ENCODE measurements around the gene NIPAL1.

The NIPAL1 gene

DNA sequence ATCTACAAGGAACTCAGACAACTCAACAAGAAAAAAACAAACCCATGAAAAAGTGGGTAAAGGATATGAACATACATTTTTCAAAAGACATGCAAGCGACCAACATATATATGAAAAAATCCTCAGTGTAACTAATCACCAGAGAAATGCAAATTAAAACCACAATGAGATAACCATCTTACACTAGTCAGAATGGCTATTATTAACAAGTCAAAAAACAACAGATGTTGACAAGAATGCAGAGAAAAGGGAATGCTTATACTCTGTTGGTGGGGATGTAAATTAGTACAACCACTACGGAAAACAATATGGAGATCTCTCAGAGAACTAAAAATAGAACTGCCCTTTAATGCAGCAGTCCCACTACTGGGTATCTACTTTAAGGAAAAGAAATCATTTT lies 12.1 kb downstream of the NIPAL1 start:
- DNase-seq: no peak

DNA sequence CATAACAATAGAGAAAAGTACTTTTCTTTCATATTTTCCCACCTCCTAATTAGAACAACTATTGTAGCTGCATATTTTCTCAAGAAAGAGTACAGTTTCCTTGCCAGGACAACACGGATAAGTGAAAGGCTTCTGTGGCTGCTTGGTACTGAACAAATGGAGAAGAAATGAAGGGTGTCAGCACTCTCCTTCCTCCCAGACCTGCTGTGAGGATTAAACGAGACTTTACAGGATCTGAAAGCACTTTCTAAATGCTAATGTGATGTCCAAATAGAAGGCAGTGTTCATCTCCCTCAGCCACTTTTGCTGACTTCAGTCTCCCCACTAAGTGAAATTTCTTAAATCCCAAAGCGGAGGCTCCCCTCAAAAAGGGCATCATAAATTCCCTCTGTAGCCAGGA lies 13.9 kb downstream of the NIPAL1 start:
- no peak for DNase-seq

DNA sequence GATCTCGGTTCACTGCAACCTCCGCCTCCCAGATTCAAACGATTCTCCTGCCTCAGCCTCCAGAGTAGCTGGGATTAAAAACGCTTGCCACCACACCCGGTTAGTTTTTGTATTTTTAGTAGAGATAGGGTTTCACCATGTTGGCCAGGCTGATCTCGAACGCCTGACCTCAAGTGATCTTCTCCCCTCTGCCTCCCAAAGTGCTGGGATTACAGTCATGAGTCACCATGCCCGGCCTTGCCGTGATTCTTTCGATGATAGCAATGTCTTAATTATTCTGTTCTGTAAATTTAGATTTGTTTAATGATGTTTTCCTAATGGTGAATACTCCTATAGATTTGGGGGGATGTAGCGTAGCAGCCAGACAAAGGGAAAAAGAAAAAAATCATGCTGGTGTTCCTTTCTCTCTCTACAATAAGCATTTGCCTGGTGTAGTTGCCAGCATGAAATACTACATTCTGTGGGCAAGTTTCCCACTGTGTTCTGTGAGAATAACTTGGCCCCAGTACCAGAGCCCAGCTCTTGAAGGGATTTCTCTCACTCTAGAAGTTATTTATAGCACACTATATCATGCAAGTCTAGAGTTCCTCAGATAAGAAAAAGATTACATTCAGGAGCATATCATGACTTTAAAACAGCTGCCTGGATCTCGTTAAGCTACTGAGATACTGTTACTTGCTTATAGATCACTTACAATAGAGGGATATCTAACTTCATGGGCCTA lies 15.4 kb downstream of the NIPAL1 start:
- no peak for DNase-seq

DNA sequence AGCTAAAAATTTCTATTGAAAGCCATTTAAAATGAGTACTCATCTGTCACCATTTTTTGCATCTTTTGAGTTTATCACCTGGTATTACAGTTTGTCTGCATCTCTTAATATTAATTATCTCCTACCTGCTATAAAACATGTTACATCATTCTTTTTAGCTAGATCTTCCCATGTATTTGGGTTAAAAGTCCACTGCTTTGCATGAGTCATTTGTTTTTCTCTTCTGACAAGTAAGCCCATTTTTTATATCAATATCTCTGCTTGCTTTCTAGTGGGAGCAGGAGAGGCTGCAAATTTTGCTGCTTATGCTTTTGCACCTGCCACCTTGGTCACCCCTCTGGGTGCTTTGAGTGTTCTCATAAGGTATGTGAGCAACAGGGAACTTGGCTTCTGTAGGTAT lies 16.1 kb downstream of the NIPAL1 start:
- DNase-seq: no peak

DNA sequence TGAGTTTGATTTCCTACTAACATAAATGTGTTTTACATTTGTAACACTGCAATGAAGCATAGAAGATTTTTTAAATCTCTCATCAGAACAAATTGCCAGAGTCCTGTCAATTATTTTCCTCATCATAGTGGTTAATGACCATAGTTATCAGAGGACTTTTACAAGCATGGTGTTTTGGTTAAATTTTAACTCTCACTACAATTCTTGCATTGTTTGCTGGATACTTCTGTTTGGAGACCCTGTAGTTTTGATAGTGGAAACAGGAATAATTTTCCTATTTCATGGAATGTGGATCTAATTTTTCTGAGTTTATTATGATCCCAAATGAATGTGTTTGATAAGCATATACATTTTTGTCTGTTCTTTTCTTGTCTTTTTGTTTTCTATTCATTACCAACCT lies 16.8 kb downstream of the NIPAL1 start:
- DNase-seq: no peak

DNA sequence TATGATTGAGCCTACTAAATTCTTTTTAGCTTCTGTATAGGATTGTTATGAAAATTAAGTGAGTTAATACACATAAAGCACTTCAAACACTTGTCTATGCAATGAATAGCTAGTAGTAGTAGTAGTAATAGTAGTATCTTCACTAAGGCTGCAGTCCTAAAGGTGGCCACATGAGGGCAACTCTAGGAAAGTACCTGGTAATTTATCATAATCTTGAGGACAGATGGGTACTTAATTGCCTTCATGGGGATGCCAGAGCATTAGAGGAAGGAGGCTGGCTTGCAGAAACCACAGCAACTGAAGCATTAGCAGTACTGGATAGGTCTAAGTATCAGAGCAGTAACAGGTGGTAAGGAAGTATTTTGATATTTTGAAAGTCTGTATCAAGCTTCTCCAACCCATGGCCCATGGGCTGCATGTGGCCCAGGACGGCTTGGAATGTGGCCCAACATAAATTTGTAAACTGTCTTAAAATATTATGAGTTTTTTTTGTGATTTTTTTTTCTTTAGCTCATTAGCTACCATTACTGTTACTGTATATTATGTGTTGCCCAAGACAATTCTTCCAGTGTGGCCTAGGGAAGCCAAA lies 17.3 kb downstream of the NIPAL1 start:
- no peak for DNase-seq

DNA sequence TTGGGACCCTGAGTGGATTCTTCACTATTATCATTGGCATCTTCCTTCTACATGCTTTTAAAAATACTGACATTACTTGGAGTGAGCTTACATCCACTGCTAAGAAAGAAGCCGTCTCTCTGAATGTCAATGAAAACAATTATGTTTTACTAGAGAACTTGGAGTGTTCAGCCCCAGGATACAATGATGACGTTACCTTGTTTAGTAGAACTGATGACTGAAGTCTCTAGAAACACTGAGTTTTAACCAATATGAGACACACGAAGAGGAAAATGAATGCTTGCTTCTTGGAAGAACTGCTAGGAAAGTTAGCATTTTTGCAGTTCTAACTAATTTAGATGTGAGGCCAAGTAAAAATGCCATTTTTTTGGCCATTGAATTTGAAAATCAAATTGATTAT lies 19.4 kb downstream of the NIPAL1 start:
- no peak for DNase-seq

DNA sequence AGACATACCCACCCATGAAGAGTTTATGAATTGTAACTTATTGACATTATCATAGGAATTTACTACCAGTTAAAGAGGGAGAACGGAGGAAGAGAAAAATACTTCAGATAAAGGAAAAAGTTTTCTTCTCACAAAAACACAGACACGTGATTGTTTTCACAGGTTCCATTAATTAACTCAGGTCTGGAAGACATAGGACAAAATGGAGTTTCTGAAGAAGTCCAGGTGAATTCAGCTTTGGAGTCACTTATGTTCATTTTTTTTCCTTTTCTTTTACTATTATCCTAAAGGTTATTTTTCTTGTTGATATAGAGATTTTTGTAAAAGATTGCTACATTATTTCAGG lies 20.5 kb downstream of the NIPAL1 start:
- DNase-seq: no peak

DNA sequence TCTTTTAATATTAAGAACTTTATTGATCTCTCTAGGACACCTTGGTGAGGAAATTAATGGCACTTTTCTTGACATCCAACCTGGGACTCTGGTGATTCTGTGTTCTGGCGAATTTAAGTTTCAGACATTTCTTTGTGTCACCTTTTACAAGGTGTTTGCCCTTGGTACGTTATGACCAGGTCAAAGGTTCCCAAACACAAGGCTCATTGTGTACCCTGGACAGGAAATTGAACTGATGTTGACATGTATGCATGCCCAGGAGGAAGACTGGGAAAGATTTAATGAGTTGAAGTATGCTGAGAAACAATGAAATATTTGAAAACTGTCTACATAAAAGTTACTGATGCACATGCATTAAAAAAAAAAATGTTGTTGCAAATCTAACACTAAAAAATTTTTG lies 22.1 kb downstream of the NIPAL1 start:
- DNase-seq: no peak

DNA sequence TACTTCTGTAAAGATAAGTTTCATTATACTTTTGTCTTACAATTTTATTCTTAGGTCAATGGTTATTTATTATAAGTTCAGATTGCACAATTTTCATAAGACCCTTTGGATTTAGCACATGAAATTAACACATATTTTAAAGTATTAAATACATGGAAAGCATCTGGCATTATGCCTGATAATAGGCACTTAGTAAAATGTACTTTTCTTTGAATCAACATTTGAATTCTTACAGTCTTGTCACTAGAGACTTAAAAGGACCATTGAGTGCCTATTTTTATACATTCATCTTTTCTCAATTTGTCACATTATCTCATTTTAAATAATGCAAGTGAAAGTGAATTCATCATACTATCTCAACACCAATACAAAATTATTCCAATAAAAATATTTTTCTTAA lies 23.0 kb downstream of the NIPAL1 start:
- DNase-seq: no peak

DNA sequence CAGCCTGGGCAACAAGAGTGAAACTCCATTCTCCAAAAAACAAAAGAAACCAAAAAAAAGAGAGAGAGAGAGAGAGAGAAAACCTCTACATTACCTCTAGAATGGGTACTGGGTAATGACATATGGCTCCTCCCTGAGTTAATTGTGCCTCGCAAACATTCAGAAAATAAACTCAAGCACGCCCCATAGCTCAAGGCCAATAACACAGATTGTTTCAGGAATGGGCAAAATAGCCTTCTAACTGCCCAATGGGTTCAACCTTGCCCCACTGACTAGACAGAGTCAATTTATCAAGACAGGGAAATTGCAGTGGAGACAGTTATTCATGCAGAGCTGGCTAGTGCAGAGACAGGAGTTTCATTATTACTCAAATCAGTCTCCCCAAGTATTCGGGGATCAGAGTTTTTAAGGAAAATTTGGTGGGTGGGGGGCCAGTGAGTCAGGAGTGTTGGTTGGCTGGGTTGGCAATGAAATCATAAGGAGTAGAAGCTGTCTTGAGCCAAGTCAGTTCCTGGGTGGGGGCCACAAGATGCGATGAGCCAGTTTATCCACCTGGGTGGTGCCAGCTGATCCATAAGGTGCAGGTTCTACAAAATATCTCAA lies 25.1 kb downstream of the NIPAL1 start:
- DNase-seq: no peak

DNA sequence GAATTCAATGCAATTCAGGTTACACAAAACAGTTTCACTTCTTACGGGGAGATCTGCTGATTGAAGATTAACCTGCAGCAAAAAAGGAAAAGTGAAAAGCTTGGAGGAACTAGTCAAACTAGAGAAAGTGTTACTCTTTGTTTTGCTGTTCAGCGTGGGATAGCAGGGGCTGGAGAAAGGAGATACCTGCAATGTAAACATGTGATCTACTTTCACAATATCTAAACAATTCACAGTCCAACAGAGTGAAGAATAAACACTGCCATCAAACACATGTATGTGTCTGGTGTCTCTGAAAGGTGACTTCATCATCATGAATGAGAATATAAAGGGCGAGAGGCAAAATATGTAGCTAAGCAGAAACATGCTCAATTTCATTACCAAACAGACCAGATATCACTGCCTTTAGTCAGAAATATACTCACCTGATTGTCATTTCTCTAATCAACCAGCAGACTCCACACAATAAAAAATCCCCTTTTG lies 26.4 kb downstream of the NIPAL1 start:
- no peak for DNase-seq

DNA sequence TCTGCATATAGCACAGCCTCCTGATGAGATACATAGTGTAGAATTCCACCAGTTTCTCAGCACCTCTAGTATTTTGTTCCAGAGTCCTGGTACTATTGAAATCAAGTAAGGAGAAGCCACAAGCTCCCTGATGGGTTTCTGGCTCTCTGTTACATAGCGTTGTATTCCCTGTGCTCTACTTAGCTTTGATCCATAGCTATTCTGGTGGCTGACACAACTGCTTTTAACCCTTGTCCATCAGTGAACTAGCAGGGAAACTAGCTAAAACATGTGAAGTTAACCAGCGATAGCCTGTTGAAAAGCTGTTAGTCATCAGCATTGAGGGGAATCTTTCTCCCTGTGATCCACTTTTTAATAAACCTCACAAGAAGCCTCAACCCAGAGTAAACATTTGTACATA lies 26.9 kb downstream of the NIPAL1 start:
- DNase-seq: no peak

DNA sequence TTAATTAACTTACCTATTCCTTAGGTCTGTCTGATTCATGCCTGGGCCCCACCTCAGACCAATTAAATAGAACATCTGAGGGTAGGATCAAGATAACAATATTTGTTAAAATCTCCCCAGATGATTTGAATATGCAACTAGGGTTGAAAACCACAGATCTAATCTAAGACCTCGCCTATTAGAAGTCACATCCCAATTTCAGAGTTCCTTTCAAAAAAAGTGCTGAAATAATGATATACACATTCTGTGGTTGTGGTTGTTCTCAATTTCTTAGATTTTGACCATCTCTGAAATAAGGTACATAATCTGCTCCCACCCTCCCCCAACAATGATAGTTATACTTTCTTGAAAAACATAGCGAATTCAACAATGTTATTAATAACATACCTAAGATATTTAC lies 27.7 kb downstream of the NIPAL1 start:
- no peak for DNase-seq

DNA sequence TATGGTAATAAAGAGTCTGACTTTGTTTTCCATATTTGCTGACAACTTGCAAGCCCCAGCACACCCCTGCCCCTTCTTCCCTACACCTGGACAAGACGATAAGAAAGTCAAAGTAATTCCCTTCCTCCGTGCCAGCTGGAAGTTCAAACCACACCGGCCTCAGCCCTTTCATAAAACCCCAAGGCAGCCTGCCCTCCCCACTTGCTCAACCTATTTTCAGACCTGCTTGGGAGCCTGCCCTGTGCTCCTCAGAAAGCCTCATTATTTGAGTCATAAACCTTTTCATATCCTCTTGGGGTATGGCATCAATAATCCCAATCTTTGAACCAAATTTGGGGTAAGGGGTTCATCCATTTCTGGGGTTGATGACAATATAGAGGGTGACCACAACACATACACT lies 29.5 kb downstream of the NIPAL1 start:
- DNase-seq: no peak

DNA sequence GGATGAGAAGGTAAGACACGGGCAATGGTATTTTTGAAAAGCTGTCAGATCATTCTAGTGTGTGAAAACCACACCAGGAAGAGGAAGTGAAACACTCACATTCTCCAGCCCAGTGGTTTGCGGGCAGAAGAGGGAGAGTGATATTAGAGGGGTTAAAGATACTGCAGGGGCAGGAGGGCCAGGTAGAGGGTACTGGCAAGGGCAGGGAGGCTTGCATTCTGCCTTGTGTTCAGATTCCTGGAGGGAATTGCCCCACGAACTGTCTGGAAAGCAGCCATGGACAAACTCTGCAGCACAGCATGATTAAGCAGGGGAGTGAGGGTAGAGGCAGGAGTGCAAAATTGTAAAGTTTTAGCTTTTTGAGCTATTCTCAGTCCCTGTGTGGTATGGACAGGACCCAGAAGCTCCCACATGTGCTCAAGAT lies 30.9 kb downstream of the NIPAL1 start:
- no peak for DNase-seq

DNA sequence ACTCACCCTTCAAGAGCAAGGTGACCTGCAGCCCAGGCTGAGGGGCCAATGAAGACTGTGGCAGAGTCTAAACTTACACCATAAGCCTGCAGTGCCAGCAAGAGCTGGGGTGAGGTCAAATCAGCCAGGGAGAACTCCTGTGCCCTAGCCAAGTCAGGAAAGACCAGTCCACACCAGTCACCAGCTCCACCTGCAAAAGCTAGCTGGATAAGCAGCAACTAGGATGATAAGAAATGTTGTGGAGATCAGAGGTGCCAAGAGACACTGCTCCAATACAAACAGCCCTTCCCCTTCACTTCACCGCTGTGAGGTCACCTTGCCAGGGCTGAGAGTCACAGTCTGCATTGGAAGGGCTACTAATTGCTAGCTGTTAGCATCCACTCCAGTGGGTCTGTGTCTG lies 31.3 kb downstream of the NIPAL1 start:
- DNase-seq: no peak

DNA sequence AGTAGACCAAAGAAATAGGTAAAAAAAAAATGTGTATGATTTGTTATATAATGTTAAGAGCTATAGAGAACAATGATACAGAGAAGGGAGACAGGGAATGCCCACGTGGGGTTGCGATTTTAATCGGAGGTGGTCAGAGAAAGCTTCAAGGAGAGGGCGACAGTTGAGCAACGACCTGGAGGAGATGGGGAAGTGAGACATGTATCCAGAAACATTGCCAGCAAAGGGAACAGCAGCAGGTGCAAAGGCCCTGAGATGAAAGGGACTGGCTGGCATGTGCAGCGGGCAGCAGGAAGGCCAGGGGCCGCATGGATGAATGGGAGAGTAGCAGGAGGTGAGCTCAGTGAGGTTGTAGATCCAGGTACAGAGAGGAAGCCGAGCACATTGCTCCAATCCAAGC lies 32.9 kb downstream of the NIPAL1 start:
- no peak for DNase-seq

DNA sequence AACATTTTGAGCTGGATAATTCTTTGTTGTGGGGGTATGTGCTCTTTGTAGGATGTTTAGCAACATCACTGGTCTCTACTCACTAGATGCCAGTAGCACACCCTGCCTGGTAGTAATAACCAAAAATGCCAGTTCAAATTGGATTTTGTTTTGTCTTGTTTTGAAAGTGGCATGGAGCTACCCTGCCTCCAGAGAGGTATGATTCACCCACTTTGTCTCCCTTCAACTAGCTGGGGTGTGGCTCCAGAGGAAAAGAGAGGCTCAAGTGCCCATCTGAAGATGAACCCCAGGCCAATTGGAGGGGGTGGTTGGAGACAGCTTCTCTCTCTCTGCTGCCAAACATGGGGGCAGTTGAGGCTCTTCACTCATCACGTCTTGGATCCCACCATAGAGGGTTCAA lies 34.5 kb downstream of the NIPAL1 start:
- DNase-seq: no peak

DNA sequence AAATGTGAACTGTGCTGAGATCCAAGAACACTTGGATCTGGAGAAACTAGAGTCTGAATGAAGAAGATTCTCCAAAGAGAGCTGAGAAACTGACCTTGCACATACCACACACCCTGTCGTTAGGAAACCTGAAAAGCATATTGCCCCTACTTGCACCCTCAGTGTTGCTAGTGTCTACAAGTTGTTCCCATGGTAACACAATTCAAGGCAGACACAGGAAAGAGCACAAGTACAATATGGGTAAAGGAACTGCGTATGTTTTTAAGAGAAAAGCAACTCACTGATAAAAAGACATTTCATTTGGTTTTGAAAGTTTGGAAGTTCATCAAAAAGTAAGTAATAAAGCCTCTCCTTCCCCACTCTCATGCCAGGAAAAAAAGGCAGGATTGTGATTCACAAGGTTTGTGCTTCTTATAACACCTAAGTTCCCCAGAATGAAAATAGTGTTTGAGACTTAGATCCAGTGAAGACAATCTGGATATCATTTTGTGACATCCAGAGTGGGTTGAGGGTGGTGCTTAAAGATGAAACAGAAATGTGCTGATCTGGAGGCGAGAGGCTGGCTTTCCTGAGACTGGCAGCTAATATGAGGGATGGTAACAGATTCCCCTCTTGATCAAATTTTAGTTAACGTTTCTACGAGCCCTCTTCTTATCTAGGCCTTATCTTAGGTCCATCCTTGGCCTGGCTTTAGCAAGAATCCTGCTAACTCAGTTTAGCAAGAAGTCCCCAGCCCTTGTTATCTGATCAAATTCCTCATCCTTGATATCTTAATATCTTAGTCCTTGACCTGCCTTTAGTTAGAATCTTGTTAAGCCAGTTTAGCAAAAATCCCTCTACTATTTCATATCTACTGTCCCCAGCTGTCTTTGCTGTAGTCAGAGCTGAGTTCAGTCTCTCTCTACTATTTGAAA lies 42.3 kb downstream of the NIPAL1 start:
- DNase-seq: no peak

DNA sequence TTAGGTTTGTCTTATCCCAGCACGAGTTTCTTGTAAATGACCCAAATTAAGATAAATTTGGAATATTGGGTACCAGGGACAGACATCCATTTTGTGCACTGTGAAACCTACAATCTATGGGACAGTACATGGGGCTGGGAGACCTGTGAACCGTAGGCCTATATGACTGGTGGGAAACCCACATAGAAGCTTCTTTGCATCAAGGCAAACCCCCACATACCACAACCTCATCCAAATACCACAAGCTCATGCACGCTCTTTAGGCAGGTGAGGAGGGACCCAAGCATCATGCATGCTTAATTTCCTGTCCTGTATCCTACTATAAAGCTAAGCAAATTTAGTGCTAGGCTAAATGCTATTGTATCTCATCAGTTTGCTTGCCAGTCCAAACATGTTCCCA lies 47.8 kb downstream of the NIPAL1 start:
- DNase-seq: no peak

DNA sequence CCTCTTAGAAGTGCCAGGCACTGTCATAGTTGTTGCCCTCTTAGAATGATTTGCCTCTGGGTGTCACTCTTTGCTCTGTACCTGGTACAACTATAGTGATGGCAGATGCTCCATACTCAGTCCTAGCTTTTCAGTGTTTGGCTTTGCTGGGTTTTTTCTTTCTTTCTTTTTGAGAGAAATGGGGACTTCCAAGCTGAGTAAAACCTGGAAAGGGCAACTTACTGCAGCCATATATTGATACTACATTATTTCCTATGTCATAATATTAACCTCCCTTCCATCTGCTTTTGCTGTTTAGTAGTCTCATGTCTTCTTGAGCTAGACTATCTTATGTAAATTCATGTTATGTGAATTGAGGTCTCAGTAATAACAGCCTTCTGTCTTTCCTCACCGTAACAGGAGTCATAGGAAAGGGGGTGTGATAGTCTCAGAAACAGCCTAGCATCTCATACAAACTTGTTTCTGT lies 49.0 kb downstream of the NIPAL1 start:
- no peak for DNase-seq

DNA sequence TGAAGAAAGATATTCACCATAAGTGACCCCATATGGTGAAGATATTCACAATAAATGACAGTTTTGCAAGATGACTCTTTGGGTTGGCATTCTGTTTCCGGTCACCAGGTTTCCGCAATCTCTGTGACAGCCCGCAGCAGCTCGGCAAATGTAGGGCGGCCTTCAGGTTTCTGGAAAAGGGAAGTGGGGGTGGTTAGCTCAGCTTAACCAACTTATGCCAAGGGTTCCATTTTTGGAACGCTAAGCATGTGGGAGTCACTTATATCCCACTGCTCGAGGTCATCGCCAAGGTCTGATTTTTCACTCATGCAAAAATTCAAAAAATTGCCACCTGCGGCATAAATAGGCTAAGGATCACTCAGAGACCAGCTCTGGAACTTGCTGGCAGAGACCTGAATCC lies 51.0 kb downstream of the NIPAL1 start:
- DNase-seq: no peak
